Eye (tissue), 1 donor: ENCODE results near the gene LAMA1.

Experiments
- DNase-seq: peaks from one replicate; pipeline ENCODE4 v3.0.0-alpha.2; 2015

Gene LAMA1

GRCh38 chr18:7111134-7111533 is 6.5 kb downstream of the LAMA1 start:
- no peak for DNase-seq

- DNase-seq: no peak
Observed at GRCh38 chr18:7105943-7106342, 11.7 kb downstream of the LAMA1 start.

- no peak for DNase-seq
Observed at GRCh38 chr18:7105268-7105667, 12.3 kb downstream of the LAMA1 start.

GRCh38 chr18:7104649-7105048 is 12.9 kb downstream of the LAMA1 start:
- DNase-seq: no peak

GRCh38 chr18:7102131-7102530 is 15.5 kb downstream of the LAMA1 start:
- DNase-seq: no peak

GRCh38 chr18:7096838-7097237 is 20.8 kb downstream of the LAMA1 start:
- no peak for DNase-seq

GRCh38 chr18:7094427-7094826 is 23.2 kb downstream of the LAMA1 start:
- DNase-seq: no peak

GRCh38 chr18:7090771-7091170 is 26.8 kb downstream of the LAMA1 start:
- no peak for DNase-seq

- no peak for DNase-seq
Observed at GRCh38 chr18:7089369-7089768, 28.2 kb downstream of the LAMA1 start.

- no peak for DNase-seq
Observed at GRCh38 chr18:7084080-7085065, 33.2 kb downstream of the LAMA1 start.

- no peak for DNase-seq
Observed at GRCh38 chr18:7082671-7083070, 34.9 kb downstream of the LAMA1 start.

GRCh38 chr18:7079231-7079630 is 38.4 kb downstream of the LAMA1 start:
- no peak for DNase-seq

GRCh38 chr18:7072593-7072992 is 45.0 kb downstream of the LAMA1 start:
- DNase-seq: no peak

- no peak for DNase-seq
Observed at GRCh38 chr18:7071600-7071999, 46.0 kb downstream of the LAMA1 start.

GRCh38 chr18:7070466-7070865 is 47.1 kb downstream of the LAMA1 start:
- DNase-seq: no peak

- no peak for DNase-seq
Observed at GRCh38 chr18:7068871-7069590, 48.6 kb downstream of the LAMA1 start.

- DNase-seq: no peak
Observed at GRCh38 chr18:7066965-7067555, 50.5 kb downstream of the LAMA1 start.

GRCh38 chr18:7065736-7066135 is 51.9 kb downstream of the LAMA1 start:
- DNase-seq: no peak

- DNase-seq: no peak
Observed at GRCh38 chr18:7064346-7064745, 53.3 kb downstream of the LAMA1 start.

- no peak for DNase-seq
Observed at GRCh38 chr18:7062811-7063210, 54.8 kb downstream of the LAMA1 start.

GRCh38 chr18:7062236-7062635 is 55.4 kb downstream of the LAMA1 start:
- no peak for DNase-seq

GRCh38 chr18:7059276-7059675 is 58.3 kb downstream of the LAMA1 start:
- peak; percentile 88 for DNase-seq

- DNase-seq: no peak
Observed at GRCh38 chr18:7056026-7056425, 61.6 kb downstream of the LAMA1 start.

- no peak for DNase-seq
Observed at GRCh38 chr18:7049951-7050350, 67.6 kb downstream of the LAMA1 start.
